Chondrocyte (in vitro differentiated cells): ENCODE results near the gene BOD1L1. TPM values are rescaled to one million over a fixed set of nuclear protein-coding genes. Genes with fewer than 3 reads are reported as not detected.

Source experiments
- DNase-seq: peaks from one replicate; pipeline ENCODE4 v3.0.0; 2021; ENCODE audit warnings: mixed read lengths, low spot score
- H3K27ac Mint-ChIP-seq: one replicate; pipeline ENCODE4 v1.8.0; 2021; ENCODE audit warnings: mild to moderate bottlenecking, moderate library complexity, mixed read lengths; ENCODE audit not compliant: unreplicated experiment
- H3K27me3 Mint-ChIP-seq: 2 replicates; pipeline ENCODE4 v1.8.0; 2021; ENCODE audit warnings: low read depth, mixed read lengths
- H3K36me3 Mint-ChIP-seq: 2 replicates; pipeline ENCODE4 v1.8.0; 2021; ENCODE audit warnings: low read depth, mixed read lengths
- H3K4me1 Mint-ChIP-seq: 2 replicates; pipeline ENCODE4 v1.8.0; 2021; ENCODE audit warnings: low read depth, mild to moderate bottlenecking, mixed read lengths
- H3K4me3 Mint-ChIP-seq: one replicate; pipeline ENCODE4 v1.8.0; 2021; ENCODE audit warnings: mild to moderate bottlenecking, moderate library complexity, mixed read lengths; ENCODE audit not compliant: unreplicated experiment
- H3K9me3 Mint-ChIP-seq: 2 replicates; pipeline ENCODE4 v1.8.0; 2021; ENCODE audit warnings: low read depth, mixed read lengths
- CTCF ChIP-seq: fragments of 200-600 bp; sonication (generic); IDR thresholded peaks from 2 replicates; pipeline ENCODE4 v1.5.0; 2021; ENCODE audit warnings: antibody characterized with exemption, mild to moderate bottlenecking, moderate library complexity
- total RNA-seq: library from RNA; stranded (reverse); gene quantifications from 3 replicates; pipeline ENCODE4 v1.2.1, GENCODE V29; 2021

BOD1L1 gene
- total RNA-seq, 1 donor from 2014 or later = 31.7 TPM

GRCh38 chr4:13665701-13666660, 38.5 kb upstream of the BOD1L1 start:
- DNase-seq = no peak
- Mint-ChIP-seq H3K4me3 (no peak overlapping the region), H3K4me1 (no peaks in the 10 kb centered on the region), H3K36me3 (no peaks in the 10 kb centered on the region), H3K9me3 (peaks cover 3% of the 10 kb centered on the region), H3K27me3 (peaks cover 2% of the 10 kb centered on the region), H3K27ac (no peak overlapping the region)
- TF ChIP-seq CTCF = no peak

GRCh38 chr4:13659341-13660070, 32.0 kb upstream of the BOD1L1 start:
- H3K4me1 Mint-ChIP-seq = peaks cover 12% of the 10 kb centered on the region
- DNase-seq = no peak
- no peaks in the 10 kb centered on the region for H3K9me3 Mint-ChIP-seq
- no peaks in the 10 kb centered on the region for H3K36me3 Mint-ChIP-seq
- H3K27me3 Mint-ChIP-seq = no peaks in the 10 kb centered on the region
- no peak for TF ChIP-seq CTCF
- no peak overlapping the region for H3K4me3 Mint-ChIP-seq
- no peak overlapping the region for H3K27ac Mint-ChIP-seq

GRCh38 chr4:13656569-13657405, 29.3 kb upstream of the BOD1L1 start:
- peak overlapping the region; percentile 63 for H3K4me3 Mint-ChIP-seq
- H3K4me1 Mint-ChIP-seq = peaks cover 18% of the 10 kb centered on the region
- H3K36me3 Mint-ChIP-seq = no peaks in the 10 kb centered on the region
- TF ChIP-seq CTCF = peak; percentile 88
- no peaks in the 10 kb centered on the region for H3K9me3 Mint-ChIP-seq
- no peak for DNase-seq
- no peaks in the 10 kb centered on the region for H3K27me3 Mint-ChIP-seq
- peak overlapping the region; percentile 42 for H3K27ac Mint-ChIP-seq

GRCh38 chr4:13654162-13654797, 26.8 kb upstream of the BOD1L1 start:
- peak overlapping the region; percentile 78 for H3K4me3 Mint-ChIP-seq
- H3K36me3 Mint-ChIP-seq = no peaks in the 10 kb centered on the region
- H3K9me3 Mint-ChIP-seq = no peaks in the 10 kb centered on the region
- H3K27ac Mint-ChIP-seq = peak overlapping the region; percentile 70
- peaks cover 18% of the 10 kb centered on the region for H3K4me1 Mint-ChIP-seq
- no peak for DNase-seq
- TF ChIP-seq CTCF = peak; percentile 89
- peaks cover 10% of the 10 kb centered on the region for H3K27me3 Mint-ChIP-seq
